SK-N-SH (cell line): ENCODE results near the gene RBM34. TPM values are rescaled to one million over a fixed set of nuclear protein-coding genes. Genes with fewer than 3 reads are reported as not detected.

Experiments
- CTCF ChIA-PET: fragments of 300-600, 350-600 bp; formaldehyde crosslinking; extraction: SDS; loops from one replicate; lab custom pipeline; 2021; lab: Yijun Ruan, JAX
- POLR2A ChIA-PET: fragments of 350-600 bp; sonication (Branson Sonifier 250); formaldehyde crosslinking; extraction: SDS; loops from one replicate; lab custom pipeline; 2020; ENCODE audit warnings: antibody characterized with exemption, inconsistent platforms; lab: Yijun Ruan, JAX
- DNase-seq: peaks from one replicate; pipeline ENCODE4 v3.0.0; 2012
- H2AFZ ChIP-seq: fragments of 200-600 bp; sonication (generic); 2 replicates; pipeline ENCODE4 v1.8.1; 2016; ENCODE audit warnings: antibody characterized with exemption, mild to moderate bottlenecking, low read depth
- H3F3A ChIP-seq: fragments of 200-600 bp; sonication (generic); replicated peaks from 2 replicates; pipeline ENCODE3; 2016; ENCODE audit warnings: antibody characterized with exemption, mild to moderate bottlenecking; ENCODE audit not compliant: insufficient read depth
- H3K27ac ChIP-seq, 2 experiments: fragments of 200-500 bp in 1 of 2; fragments of 200-600 bp in 1 of 2; sonication (Bioruptor generic) in 1 of 2; sonication (generic), shearing (Covaris generic) in 1 of 2; 2 replicates each; pipeline versions ENCODE4 v1.5.1 to v1.6.1; 2014 to 2016; ENCODE audit warnings: low read depth in 2 of 2, inconsistent platforms in 1 of 2, low read length in 1 of 2, mild to moderate bottlenecking in 1 of 2, mixed read lengths in 1 of 2
- H3K27me3 ChIP-seq: fragments of 200-600 bp; sonication (generic), shearing (Covaris generic); 2 replicates; pipeline ENCODE4 v1.6.1; 2016; ENCODE audit warnings: mixed run types; ENCODE audit not compliant: insufficient read depth
- H3K36me3 ChIP-seq, 2 experiments: fragments of 200-500 bp in 1 of 2; fragments of 200-600 bp in 1 of 2; sonication (Bioruptor generic) in 1 of 2; sonication (generic) in 1 of 2; replicated peaks in 1 of 2; 2 replicates each; pipeline versions ENCODE3 to v1.5.1; 2014 to 2016; ENCODE audit warnings: low read length in 1 of 2, mild to moderate bottlenecking in 1 of 2; ENCODE audit not compliant: insufficient read depth in 2 of 2, control insufficient read depth in 1 of 2
- H3K4me1 ChIP-seq, 2 experiments: fragments of 200-500 bp in 1 of 2; fragments of 200-600 bp in 1 of 2; sonication (Bioruptor generic) in 1 of 2; sonication (generic), shearing (Covaris generic) in 1 of 2; 2 replicates each; pipeline versions ENCODE4 v1.5.1 to v1.6.1; 2014 to 2016; ENCODE audit warnings: low read depth in 1 of 2, low read length in 1 of 2, mixed run types in 1 of 2; ENCODE audit not compliant: insufficient read depth in 2 of 2, control insufficient read depth in 1 of 2
- H3K4me2 ChIP-seq: fragments of 200-600 bp; sonication (generic), shearing (Covaris generic); 2 replicates; pipeline ENCODE4 v1.6.1; 2017; ENCODE audit warnings: mixed run types
- H3K4me3 ChIP-seq, 2 experiments: fragments of 200-500 bp in 1 of 2; fragments of 200-600 bp in 1 of 2; sonication (Bioruptor generic) in 1 of 2; sonication (generic), shearing (Covaris generic) in 1 of 2; 2 replicates each; pipeline versions ENCODE4 v1.5.1 to v1.8.1; 2014 to 2016; ENCODE audit warnings: low read depth in 2 of 2, inconsistent platforms in 1 of 2, low read length in 1 of 2, mild to moderate bottlenecking in 1 of 2, mixed read lengths in 1 of 2, moderate library complexity in 1 of 2
- H3K79me2 ChIP-seq: fragments of 200-600 bp; sonication (generic); 2 replicates; pipeline ENCODE4 v1.8.1; 2017; ENCODE audit warnings: mild to moderate bottlenecking; ENCODE audit not compliant: insufficient read depth
- H3K9ac ChIP-seq: fragments of 200-600 bp; sonication (generic); 2 replicates; pipeline ENCODE4 v1.6.1; 2017; ENCODE audit warnings: mixed run types
- H3K9me2 ChIP-seq: fragments of 200-600 bp; sonication (generic); 2 replicates; pipeline ENCODE4 v1.6.1; 2017; ENCODE audit warnings: mixed run types
- H3K9me3 ChIP-seq: fragments of 200-600 bp; sonication (generic); 2 replicates; pipeline ENCODE4 v1.6.1; 2017; ENCODE audit warnings: mixed run types, mild to moderate bottlenecking, moderate library complexity
- H4K20me1 ChIP-seq: fragments of 200-600 bp; sonication (generic); 2 replicates; pipeline ENCODE4 v1.6.1; 2017; ENCODE audit warnings: mild to moderate bottlenecking, mixed run types; ENCODE audit not compliant: insufficient read depth
- EZH2phosphoT487 ChIP-seq: fragments of 200-600 bp; sonication (generic); IDR thresholded peaks from 2 replicates; pipeline ENCODE4 v1.6.1; 2017; ENCODE audit warnings: low read depth, mixed run types, mild to moderate bottlenecking, antibody characterized with exemption, moderate library complexity, borderline replicate concordance
- FOSL2 ChIP-seq: IDR thresholded peaks from 2 replicates; pipeline ENCODE4 v1.4.0; 2012; ENCODE audit warnings: low read depth, mild to moderate bottlenecking, moderate library complexity, borderline replicate concordance
- FOXJ3 ChIP-seq: sonication (generic); formaldehyde crosslinking; IDR thresholded peaks from 2 replicates; pipeline ENCODE4 v1.5.1; 2020; ENCODE audit warnings: mild to moderate bottlenecking, missing genetic modification reagents
- FOXM1 ChIP-seq: IDR thresholded peaks from 2 replicates; pipeline ENCODE4 v1.4.0; 2012; ENCODE audit warnings: low read depth, mild to moderate bottlenecking
- GABPA ChIP-seq: IDR thresholded peaks from 2 replicates; pipeline ENCODE4 v1.4.0; 2012; ENCODE audit warnings: low read depth, mild to moderate bottlenecking
- NRF1 ChIP-seq: IDR thresholded peaks from 2 replicates; pipeline ENCODE4 v1.6.1; 2012; ENCODE audit warnings: low read depth, mild to moderate bottlenecking, low read length
- SIN3A ChIP-seq: IDR thresholded peaks from 2 replicates; pipeline ENCODE4 v1.6.1; 2012; ENCODE audit warnings: low read depth, mild to moderate bottlenecking, low read length, moderate library complexity, borderline replicate concordance
- TAF1 ChIP-seq: IDR thresholded peaks from 2 replicates; pipeline ENCODE4 v1.6.1; 2012; ENCODE audit warnings: low read depth, mild to moderate bottlenecking, low read length, moderate library complexity, borderline replicate concordance
- YY1 ChIP-seq: IDR thresholded peaks from 2 replicates; pipeline ENCODE4 v1.4.0; 2012; ENCODE audit warnings: low read depth, mild to moderate bottlenecking
- WGBS: methylation state at CpG from one replicate; pipeline ENCODE4 v1.1.6; 2017; ENCODE audit warnings: low lambda C conversion rate; 5-methylcytosine and 5-hydroxymethylcytosine counted together
- polyA plus RNA-seq, 3 experiments: library from polyadenylated mRNA; depleted of rRNA; stranded (reverse); fragments of >200 nt; gene quantifications; 2 replicates each; pipeline ENCODE4 v1.2.3, GENCODE V29; 2012
- TF ChIP-seq, protein P1 (sequence below): fragments of 200-600 bp; sonication (generic); IDR thresholded peaks from 2 replicates; pipeline ENCODE4 v1.6.1; 2017; ENCODE audit warnings: antibody characterized with exemption, mild to moderate bottlenecking, moderate library complexity
- TF ChIP-seq, protein P2 (sequence below): IDR thresholded peaks from 2 replicates; pipeline ENCODE4 v1.4.0; 2012; ENCODE audit warnings: low read depth, borderline replicate concordance

Gene RBM34
- polyA plus RNA-seq, 1 of the 3 experiments (the other 2 are of a cell fraction) = 39.9 TPM

DNA sequence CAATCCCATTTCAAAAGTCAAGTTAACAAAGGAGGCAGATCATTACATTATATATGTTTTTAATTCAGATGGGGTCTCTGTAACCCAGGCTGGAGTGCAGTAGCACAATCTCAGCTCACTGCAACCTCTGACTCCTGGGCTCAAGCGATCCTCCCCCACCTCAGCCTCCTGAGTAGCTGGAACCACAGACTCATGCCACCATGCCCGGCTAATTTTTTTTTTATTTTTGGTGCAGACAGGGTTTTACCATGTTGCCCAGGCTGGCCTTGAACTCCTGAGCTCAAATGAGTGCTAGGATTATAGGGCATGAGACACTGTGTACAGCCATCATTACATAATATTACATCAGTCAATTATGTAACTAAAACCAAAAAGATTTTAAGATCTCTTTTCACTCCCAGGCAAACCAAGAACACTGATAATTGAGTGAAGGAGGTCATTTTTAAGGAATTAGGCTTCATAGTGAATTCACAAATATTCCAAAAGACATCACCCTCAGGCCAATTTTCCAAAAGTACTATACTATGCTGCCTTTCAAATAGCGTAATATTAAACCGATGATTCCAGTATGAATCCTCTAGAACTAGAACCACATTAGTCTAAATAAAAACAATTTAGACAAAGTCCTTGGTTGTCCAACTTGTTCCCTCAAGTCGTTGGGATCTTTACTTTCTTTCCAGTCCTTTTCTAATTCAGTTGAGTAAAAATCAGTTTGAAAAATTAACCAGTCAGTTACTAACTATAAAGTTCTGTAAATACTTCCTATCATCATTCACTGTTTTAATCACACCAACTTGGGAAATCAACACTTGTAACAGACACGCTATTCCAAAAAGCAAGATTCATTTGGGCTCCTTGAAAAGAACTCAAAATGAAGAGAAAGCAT lies 48.5 kb downstream of the RBM34 start (continued):
- TF ChIP-seq, protein P1, sequence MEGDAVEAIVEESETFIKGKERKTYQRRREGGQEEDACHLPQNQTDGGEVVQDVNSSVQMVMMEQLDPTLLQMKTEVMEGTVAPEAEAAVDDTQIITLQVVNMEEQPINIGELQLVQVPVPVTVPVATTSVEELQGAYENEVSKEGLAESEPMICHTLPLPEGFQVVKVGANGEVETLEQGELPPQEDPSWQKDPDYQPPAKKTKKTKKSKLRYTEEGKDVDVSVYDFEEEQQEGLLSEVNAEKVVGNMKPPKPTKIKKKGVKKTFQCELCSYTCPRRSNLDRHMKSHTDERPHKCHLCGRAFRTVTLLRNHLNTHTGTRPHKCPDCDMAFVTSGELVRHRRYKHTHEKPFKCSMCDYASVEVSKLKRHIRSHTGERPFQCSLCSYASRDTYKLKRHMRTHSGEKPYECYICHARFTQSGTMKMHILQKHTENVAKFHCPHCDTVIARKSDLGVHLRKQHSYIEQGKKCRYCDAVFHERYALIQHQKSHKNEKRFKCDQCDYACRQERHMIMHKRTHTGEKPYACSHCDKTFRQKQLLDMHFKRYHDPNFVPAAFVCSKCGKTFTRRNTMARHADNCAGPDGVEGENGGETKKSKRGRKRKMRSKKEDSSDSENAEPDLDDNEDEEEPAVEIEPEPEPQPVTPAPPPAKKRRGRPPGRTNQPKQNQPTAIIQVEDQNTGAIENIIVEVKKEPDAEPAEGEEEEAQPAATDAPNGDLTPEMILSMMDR = no peak
- TF ChIP-seq GABPA (no peak), EZH2phosphoT487 (no peak), FOXM1 (no peak), YY1 (no peak), FOXJ3 (CRISPR knock-in tag) (no peak), SIN3A (no peak), TAF1 (no peak), FOSL2 (no peak), NRF1 (no peak)
- TF ChIP-seq, protein P2, sequence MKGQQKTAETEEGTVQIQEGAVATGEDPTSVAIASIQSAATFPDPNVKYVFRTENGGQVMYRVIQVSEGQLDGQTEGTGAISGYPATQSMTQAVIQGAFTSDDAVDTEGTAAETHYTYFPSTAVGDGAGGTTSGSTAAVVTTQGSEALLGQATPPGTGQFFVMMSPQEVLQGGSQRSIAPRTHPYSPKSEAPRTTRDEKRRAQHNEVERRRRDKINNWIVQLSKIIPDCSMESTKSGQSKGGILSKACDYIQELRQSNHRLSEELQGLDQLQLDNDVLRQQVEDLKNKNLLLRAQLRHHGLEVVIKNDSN = no peak

DNA sequence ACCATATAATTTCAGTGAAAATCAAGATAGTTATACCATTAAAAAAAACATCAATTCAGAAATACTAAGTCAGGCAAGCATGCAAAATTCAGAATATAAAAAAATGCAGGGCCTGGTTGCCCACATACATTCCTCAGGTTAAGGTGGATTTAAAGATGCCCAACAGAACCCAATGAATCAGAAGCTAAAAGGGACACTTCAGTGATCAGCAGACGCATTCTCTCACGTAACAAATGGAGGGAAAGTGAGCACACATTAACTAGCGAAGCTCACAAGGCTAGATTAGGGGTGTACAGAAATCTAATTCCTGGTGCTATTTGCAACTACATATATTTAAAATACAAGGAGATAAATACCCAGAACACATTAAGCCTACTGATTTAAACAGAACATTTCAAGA lies 49.9 kb downstream of the RBM34 start:
- Histone ChIP-seq H3K9me2 (no peaks in the 10 kb centered on the region), H3K9ac (no peak overlapping the region), H3K4me1 (peaks cover 0 to 11% of the 10 kb centered on the region in 2 experiments; a peak in 2 of 4 replicates), H3K4me2 (no peak overlapping the region), H3K27me3 (no peaks in the 10 kb centered on the region), H3K79me2 (peaks cover 41% of the 10 kb centered on the region), H3K4me3 (no peak overlapping the region), H2AFZ (no peak overlapping the region), H3K27ac (no peak overlapping the region), H3F3A (peaks cover 13% of the 10 kb centered on the region), H3K36me3 (peaks cover 59 to 66% of the 10 kb centered on the region in 2 experiments), H3K9me3 (no peaks in the 10 kb centered on the region), H4K20me1 (peaks cover 10% of the 10 kb centered on the region)
- no peak for DNase-seq
- POLR2A ChIA-PET = no interaction called here
- WGBS = 100% methylated on average over 3 of the region's 3 CpGs
- no peak for TF ChIP-seq FOXJ3 (CRISPR knock-in tag)
- CTCF ChIA-PET = interaction anchor here (1.2 kb wide), 1 partner anchor 45 kb away, joined by 3 read pairs; no protein-coding TSS in a partner anchor
